ENCODE measurements around the gene MIPOL1. TPM values are rescaled to one million over a fixed set of nuclear protein-coding genes. Genes with fewer than 3 reads are reported as not detected.

The MIPOL1 gene
- total and polyA plus RNA-seq, 2 experiments from 2014 or later: 16.6 to 24.8 TPM

- Histone ChIP-seq H3K79me2 (replicated peaks; ENCODE audit: insufficient read depth) (no peaks in the 10 kb centered on the region), H3K36me3 (ENCODE audit: insufficient read depth) (no peaks in the 10 kb centered on the region), H3K4me1 (ENCODE audit: insufficient read depth) (no peaks in the 10 kb centered on the region), H3K4me2 (no peak overlapping the region), H3F3A (replicated peaks; ENCODE audit: low read depth) (no peaks in the 10 kb centered on the region), H3K27me3 (ENCODE audit: insufficient read depth) (no peaks in the 10 kb centered on the region), H4K20me1 (replicated peaks; ENCODE audit: insufficient read depth) (no peaks in the 10 kb centered on the region), H3K27ac (ENCODE audit: low read depth) (no peak overlapping the region), H3K4me3 (no peak overlapping the region), H3K9me2 (ENCODE audit: insufficient read depth) (no peaks in the 10 kb centered on the region), H2AFZ (no peak overlapping the region)
- Mint-ChIP-seq H3K27ac (no peak overlapping the region), H3K4me1 (no peaks in the 10 kb centered on the region), H3K4me3 (no peak overlapping the region), H3K27me3 (ENCODE audit: insufficient read depth, low read depth, poor library complexity) (no peaks in the 10 kb centered on the region), H3K36me3 (ENCODE audit: low read depth) (peaks cover 8% of the 10 kb centered on the region; the same call in 1 of the 3 replicates), H3K9me3 (peaks cover 3% of the 10 kb centered on the region; the same call in 1 of the 3 replicates)
- TF ChIP-seq EZH2 (IDR thresholded peaks at IDR 0.05; ENCODE audit: low read depth, unreplicated experiment) (no peak), EZH2phosphoT487 (IDR thresholded peaks at IDR 0.05; ENCODE audit: unreplicated experiment) (no peak), ZNF462 (CRISPR knock-in tag; IDR thresholded peaks at IDR 0.05) (no peak), CTCF (conservative IDR thresholded peaks at IDR 0.05; ENCODE audit: low read depth in 2 of 2) (no peak), CREB1 (CRISPR knock-in tag; IDR thresholded peaks at IDR 0.05; ENCODE audit: low read depth) (no peak), JUNB (IDR thresholded peaks at IDR 0.05; ENCODE audit: unreplicated experiment) (no peak), POLR2AphosphoS5 (IDR thresholded peaks at IDR 0.05; ENCODE audit: low read depth) (no peak), ZNF331 (CRISPR knock-in tag; IDR thresholded peaks at IDR 0.05; ENCODE audit: low read depth) (no peak), ZNF114 (CRISPR knock-in tag; IDR thresholded peaks at IDR 0.05) (no peak)
- no peak for ATAC-seq
- DNase-seq (ENCODE audit: low spot score): no peak
Observed at GRCh38 chr14:37330910-37331309, 133.2 kb downstream of the MIPOL1 start.

Data from GM23338 (cell line).